Mesendoderm (in vitro differentiated cells): ENCODE results near the gene CYP26A1. TPM values are rescaled to one million over a fixed set of nuclear protein-coding genes. Genes with fewer than 3 reads are reported as not detected.

ENCODE experiments used
- DNase-seq: peaks from one replicate; pipeline ENCODE4 v3.0.0; 2013
- H2AK5ac ChIP-seq: 2 replicates; pipeline ENCODE4 v1.6.1; 2013; ENCODE audit warnings: low read length, inconsistent platforms
- H2BK120ac ChIP-seq: 2 replicates; pipeline ENCODE4 v1.6.1; 2013; ENCODE audit warnings: low read depth, mild to moderate bottlenecking, low read length, moderate library complexity, mixed read lengths
- H2BK15ac ChIP-seq: replicated peaks from 2 replicates; pipeline ENCODE4 v1.6.1; 2013; ENCODE audit warnings: low read depth, mild to moderate bottlenecking, moderate library complexity
- H2BK5ac ChIP-seq: 2 replicates; pipeline ENCODE4 v1.6.1; 2013; ENCODE audit warnings: low read length, inconsistent platforms
- H3K18ac ChIP-seq: 2 replicates; pipeline ENCODE4 v1.6.1; 2013; ENCODE audit warnings: mild to moderate bottlenecking, low read length, mixed read lengths
- H3K23ac ChIP-seq: one replicate; pipeline ENCODE4 v1.6.1; 2013; ENCODE audit warnings: low read length
- H3K27ac ChIP-seq: 2 replicates; pipeline ENCODE4 v1.5.1; 2013; ENCODE audit warnings: low read depth, mild to moderate bottlenecking, inconsistent platforms, low read length, moderate library complexity
- H3K27me3 ChIP-seq: 2 replicates; pipeline ENCODE4 v1.6.1; 2013; ENCODE audit warnings: low read length, control low read depth, mild to moderate bottlenecking, inconsistent platforms; ENCODE audit not compliant: insufficient read depth, poor library complexity
- H3K36me3 ChIP-seq: 2 replicates; pipeline ENCODE4 v1.6.1; 2013; ENCODE audit warnings: low read length, inconsistent platforms; ENCODE audit not compliant: control insufficient read depth, insufficient read depth
- H3K4ac ChIP-seq: one replicate; pipeline ENCODE4 v1.6.1; 2013; ENCODE audit warnings: low read depth, mild to moderate bottlenecking, low read length, moderate library complexity
- H3K4me1 ChIP-seq: 2 replicates; pipeline ENCODE4 v1.6.1; 2013; ENCODE audit warnings: low read depth, low read length, inconsistent platforms; ENCODE audit not compliant: control insufficient read depth
- H3K4me2 ChIP-seq: 2 replicates; pipeline ENCODE4 v1.6.1; 2013; ENCODE audit warnings: low read length
- H3K4me3 ChIP-seq: 2 replicates; pipeline ENCODE4 v1.5.1; 2013; ENCODE audit warnings: mild to moderate bottlenecking, low read length
- H3K56ac ChIP-seq: one replicate; pipeline ENCODE4 v1.6.1; 2013; ENCODE audit warnings: low read length
- H3K79me1 ChIP-seq: 2 replicates; pipeline ENCODE4 v1.6.1; 2013; ENCODE audit warnings: low read length, inconsistent platforms
- H3K79me2 ChIP-seq: 2 replicates; pipeline ENCODE4 v1.6.1; 2013; ENCODE audit warnings: mild to moderate bottlenecking, low read length; ENCODE audit not compliant: control insufficient read depth, insufficient read depth
- H3K9ac ChIP-seq: 2 replicates; pipeline ENCODE4 v1.6.1; 2013; ENCODE audit warnings: low read length, inconsistent platforms
- H4K5ac ChIP-seq: one replicate; pipeline ENCODE4 v1.6.1; 2013; ENCODE audit warnings: low read length
- H4K8ac ChIP-seq: one replicate; pipeline ENCODE4 v1.6.1; 2013; ENCODE audit warnings: low read depth, mild to moderate bottlenecking, control low read depth, low read length, moderate library complexity
- WGBS: extraction: QIAGEN DNeasy Blood & Tissue Kit; methylation state at CpG from one replicate; pipeline ENCODE4 v1.1.7; 2013; ENCODE audit warnings: low lambda C conversion rate, missing lambda C conversion rate; ENCODE audit not compliant: insufficient coverage; ENCODE audit errors: extremely low coverage; 5-methylcytosine and 5-hydroxymethylcytosine counted together
- polyA plus RNA-seq, 2 experiments: library from polyadenylated mRNA; stranded (reverse); fragments of 200-250 nt; gene quantifications; one replicate each; pipeline ENCODE4 v1.2.3, GENCODE V29; 2013

CYP26A1 gene
- polyA plus RNA-seq (2013, experiment 1 of 2), result 49.3 TPM
- 50.0 TPM for polyA plus RNA-seq (2013, experiment 2 of 2)

- peak; percentile 87 for DNase-seq
- Histone ChIP-seq H3K4me2 (peak within 1 kb of the TSS; percentile 70), H2BK120ac (peak within 1 kb of the TSS; percentile 31), H3K9ac (peak within 1 kb of the TSS; percentile 97), H3K18ac (peak within 1 kb of the TSS; percentile 47), H3K27me3 (peaks cover 47% of the 10 kb centered on the region), H3K56ac (peak within 1 kb of the TSS; percentile 98), H3K79me1 (peaks cover 3% of the 10 kb centered on the region), H3K79me2 (peaks cover 15% of the 10 kb centered on the region), H3K4me1 (no peaks in the 10 kb centered on the region), H3K27ac (peak within 1 kb of the TSS; percentile 59), H3K4me3 (peak within 1 kb of the TSS; percentile 88), H4K8ac (no peak within 1 kb of the TSS), H3K36me3 (peaks cover 5% of the 10 kb centered on the region), H4K5ac (no peak within 1 kb of the TSS), H2AK5ac (peak within 1 kb of the TSS; percentile 77), H3K23ac (peak within 1 kb of the TSS; percentile 98), H3K4ac (peak within 1 kb of the TSS; percentile 44), H2BK15ac (no peak within 1 kb of the TSS), H2BK5ac (peak within 1 kb of the TSS; percentile 69)
- no CpG with 5 or more reads among the region's 52 CpGs for WGBS
These were observed at the start of gene CYP26A1 for GRCh38 chr10:93073539-93074146. TSS of gene CYP26A1 (plus strand) at chr10:93073893. CDS start at chr10:93073935, 42 bp downstream.

GRCh38 chr10:93026072-93026471, 47.6 kb upstream of the CYP26A1 start:
- Histone ChIP-seq H3K79me1 (no peaks in the 10 kb centered on the region), H3K4ac (no peak overlapping the region), H3K79me2 (no peaks in the 10 kb centered on the region), H3K27me3 (no peaks in the 10 kb centered on the region), H2BK5ac (no peak overlapping the region), H3K36me3 (no peaks in the 10 kb centered on the region), H3K18ac (no peak overlapping the region), H4K8ac (no peak overlapping the region), H3K4me3 (no peak overlapping the region), H3K56ac (no peak overlapping the region), H4K5ac (no peak overlapping the region), H3K4me2 (no peak overlapping the region), H3K23ac (no peak overlapping the region), H3K4me1 (peaks cover 3% of the 10 kb centered on the region), H2BK120ac (no peak overlapping the region), H2BK15ac (no peak overlapping the region), H2AK5ac (no peak overlapping the region), H3K9ac (no peak overlapping the region), H3K27ac (no peak overlapping the region)
- no CpG with 5 or more reads among the region's 2 CpGs for WGBS
- no peak for DNase-seq

GRCh38 chr10:93027508-93027907, 46.2 kb upstream of the CYP26A1 start:
- H4K5ac ChIP-seq, result no peak overlapping the region
- H2BK5ac ChIP-seq, result no peak overlapping the region
- no peaks in the 10 kb centered on the region for H3K79me2 ChIP-seq
- H3K56ac ChIP-seq, result no peak overlapping the region
- no peak overlapping the region for H2AK5ac ChIP-seq
- H3K27me3 ChIP-seq, result no peaks in the 10 kb centered on the region
- H3K23ac ChIP-seq, result no peak overlapping the region
- H3K9ac ChIP-seq, result no peak overlapping the region
- no peak for DNase-seq
- H4K8ac ChIP-seq, result no peak overlapping the region
- H3K27ac ChIP-seq, result no peak overlapping the region
- no peak overlapping the region for H3K4ac ChIP-seq
- H3K36me3 ChIP-seq, result no peaks in the 10 kb centered on the region
- peaks cover 3% of the 10 kb centered on the region for H3K4me1 ChIP-seq
- H3K4me3 ChIP-seq, result no peak overlapping the region
- no peak overlapping the region for H3K18ac ChIP-seq
- H3K79me1 ChIP-seq, result no peaks in the 10 kb centered on the region
- no peak overlapping the region for H3K4me2 ChIP-seq
- H2BK120ac ChIP-seq, result no peak overlapping the region
- no peak overlapping the region for H2BK15ac ChIP-seq

- Histone ChIP-seq H2BK120ac (no peak overlapping the region), H3K9ac (no peak overlapping the region), H4K8ac (no peak overlapping the region), H3K79me2 (no peaks in the 10 kb centered on the region), H3K4me3 (no peak overlapping the region), H3K23ac (no peak overlapping the region), H3K27ac (no peak overlapping the region), H3K4me1 (no peaks in the 10 kb centered on the region), H3K56ac (no peak overlapping the region), H3K18ac (no peak overlapping the region), H3K4me2 (no peak overlapping the region), H2AK5ac (no peak overlapping the region), H2BK15ac (no peak overlapping the region), H4K5ac (no peak overlapping the region), H2BK5ac (no peak overlapping the region), H3K79me1 (no peaks in the 10 kb centered on the region), H3K27me3 (no peaks in the 10 kb centered on the region), H3K36me3 (no peaks in the 10 kb centered on the region), H3K4ac (no peak overlapping the region)
- WGBS, result no CpG with 5 or more reads among the region's 2 CpGs
- peak; percentile 46 for DNase-seq
These were observed 44.8 kb upstream of the CYP26A1 start for GRCh38 chr10:93028883-93029282.

GRCh38 chr10:93030409-93030808, 43.3 kb upstream of the CYP26A1 start:
- no peaks in the 10 kb centered on the region for H3K79me2 ChIP-seq
- no peak overlapping the region for H3K27ac ChIP-seq
- no peaks in the 10 kb centered on the region for H3K27me3 ChIP-seq
- H3K18ac ChIP-seq, result no peak overlapping the region
- H3K79me1 ChIP-seq, result no peaks in the 10 kb centered on the region
- H3K36me3 ChIP-seq, result no peaks in the 10 kb centered on the region
- H3K4me2 ChIP-seq, result no peak overlapping the region
- no peak overlapping the region for H4K5ac ChIP-seq
- H3K4ac ChIP-seq, result no peak overlapping the region
- no peak overlapping the region for H2BK15ac ChIP-seq
- H3K4me3 ChIP-seq, result no peak overlapping the region
- H2BK120ac ChIP-seq, result no peak overlapping the region
- no peak overlapping the region for H3K9ac ChIP-seq
- no peak overlapping the region for H3K56ac ChIP-seq
- H2AK5ac ChIP-seq, result no peak overlapping the region
- H4K8ac ChIP-seq, result no peak overlapping the region
- no peak overlapping the region for H3K23ac ChIP-seq
- no peak overlapping the region for H2BK5ac ChIP-seq
- DNase-seq, result peak; percentile 68
- no peaks in the 10 kb centered on the region for H3K4me1 ChIP-seq
